ENCODE results near the gene HOTAIR. TPM values are rescaled to one million over a fixed set of nuclear protein-coding genes. Genes with fewer than 3 reads are reported as not detected.
A peak's percentile ranks its signal among the peaks of the same experiment; 100 is the strongest.

The HOTAIR gene
- total RNA-seq, 2 experiments from 2014 or later: not detected

DNA sequence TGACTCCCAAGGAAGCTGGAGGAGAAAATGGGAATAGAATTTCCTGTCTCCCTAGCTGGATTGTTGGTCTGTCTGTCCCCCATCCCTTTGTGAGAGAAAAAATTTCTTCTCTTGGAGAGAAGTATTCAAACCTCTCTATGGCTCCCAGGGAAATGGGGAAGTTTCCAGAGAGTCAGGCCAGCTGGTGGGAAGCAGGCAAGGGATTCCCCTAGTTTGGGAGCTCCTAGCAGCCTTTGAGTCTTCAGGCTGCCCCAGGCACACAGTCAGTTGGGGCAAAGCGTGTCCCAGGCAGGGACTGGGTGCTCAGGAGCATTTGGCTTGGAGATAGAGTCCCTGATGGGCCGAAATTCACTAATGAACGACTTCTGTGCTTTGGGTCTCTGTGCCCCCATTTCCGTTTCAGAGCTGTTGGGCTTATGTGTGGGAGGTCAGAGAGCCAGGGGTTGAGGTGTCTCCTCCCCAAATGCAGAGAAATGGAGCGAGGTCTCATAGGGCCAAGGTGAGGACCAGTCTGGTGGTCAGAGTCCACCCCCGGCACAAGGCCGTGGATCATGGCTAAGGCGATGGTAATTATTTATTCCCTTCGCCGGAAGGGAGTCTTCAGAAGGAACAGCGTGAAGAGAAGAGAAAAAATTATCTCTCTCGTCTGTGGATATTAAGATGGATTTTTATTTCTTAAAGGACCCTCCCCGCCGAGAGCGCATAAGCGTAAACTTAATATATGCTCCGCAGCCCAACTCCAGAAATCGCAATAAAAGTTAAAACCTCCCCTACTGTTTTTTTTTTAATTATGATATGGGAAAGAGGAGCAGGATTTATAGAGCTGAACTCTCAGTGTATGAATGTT is 18.6 kb upstream of the HOTAIR start:
- H3K4me3 Mint-ChIP-seq: no peak overlapping the region
- DNase-seq: no peak
- H3K9me3 Mint-ChIP-seq: no peaks in the 10 kb centered on the region
- H3K36me3 Mint-ChIP-seq: peaks cover 2% of the 10 kb centered on the region
- no peak for ATAC-seq (ENCODE audit: low read depth)
- H3K27me3 Mint-ChIP-seq: peaks cover 100% of the 10 kb centered on the region
- POLR2A ChIA-PET: no interaction called here
- H3K4me1 Mint-ChIP-seq: peaks cover 29% of the 10 kb centered on the region
- H3K27ac Mint-ChIP-seq: peak overlapping the region; percentile 23

DNA sequence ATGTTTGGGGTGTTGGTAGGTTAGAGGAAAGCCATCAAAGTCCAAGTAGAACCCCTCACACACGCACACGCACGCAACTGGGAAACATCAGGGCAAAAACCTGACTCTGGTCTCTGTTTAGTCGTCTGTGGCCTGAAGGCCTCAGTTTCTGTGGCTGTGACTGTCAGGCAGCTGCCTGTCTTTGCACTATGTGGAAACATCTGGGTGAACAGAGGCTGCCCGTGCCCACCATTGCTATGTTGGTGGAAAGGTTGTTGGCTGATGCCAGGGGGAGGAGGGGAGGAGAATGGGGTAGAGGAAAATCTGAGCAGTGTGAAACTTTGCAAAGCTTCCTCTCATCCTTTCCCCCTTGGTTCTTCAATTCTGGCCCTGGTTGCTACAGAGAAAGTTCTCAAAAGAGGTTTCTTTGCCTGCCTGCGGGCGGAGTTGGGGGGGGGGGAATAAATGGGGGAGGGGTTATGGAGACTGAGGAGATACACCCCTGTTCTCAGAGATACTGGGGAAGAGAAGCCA is 17.7 kb upstream of the HOTAIR start:
- no peak for DNase-seq
- POLR2A ChIA-PET: no interaction called here
- H3K36me3 Mint-ChIP-seq: peaks cover 2% of the 10 kb centered on the region
- no peak for ATAC-seq (ENCODE audit: low read depth)
- no peaks in the 10 kb centered on the region for H3K9me3 Mint-ChIP-seq
- H3K4me3 Mint-ChIP-seq: no peak overlapping the region
- H3K27ac Mint-ChIP-seq: no peak overlapping the region
- peaks cover 31% of the 10 kb centered on the region for H3K4me1 Mint-ChIP-seq
- H3K27me3 Mint-ChIP-seq: peaks cover 100% of the 10 kb centered on the region

GRCh38 chr12:53991077-53991460 is 16.3 kb upstream of the HOTAIR start:
- H3K27ac Mint-ChIP-seq: no peak overlapping the region
- peaks cover 28% of the 10 kb centered on the region for H3K4me1 Mint-ChIP-seq
- DNase-seq: no peak
- H3K36me3 Mint-ChIP-seq: peaks cover 2% of the 10 kb centered on the region
- POLR2A ChIA-PET: no interaction called here
- H3K27me3 Mint-ChIP-seq: peaks cover 100% of the 10 kb centered on the region
- no peaks in the 10 kb centered on the region for H3K9me3 Mint-ChIP-seq
- ATAC-seq (ENCODE audit: low read depth): no peak
- no peak overlapping the region for H3K4me3 Mint-ChIP-seq

DNA sequence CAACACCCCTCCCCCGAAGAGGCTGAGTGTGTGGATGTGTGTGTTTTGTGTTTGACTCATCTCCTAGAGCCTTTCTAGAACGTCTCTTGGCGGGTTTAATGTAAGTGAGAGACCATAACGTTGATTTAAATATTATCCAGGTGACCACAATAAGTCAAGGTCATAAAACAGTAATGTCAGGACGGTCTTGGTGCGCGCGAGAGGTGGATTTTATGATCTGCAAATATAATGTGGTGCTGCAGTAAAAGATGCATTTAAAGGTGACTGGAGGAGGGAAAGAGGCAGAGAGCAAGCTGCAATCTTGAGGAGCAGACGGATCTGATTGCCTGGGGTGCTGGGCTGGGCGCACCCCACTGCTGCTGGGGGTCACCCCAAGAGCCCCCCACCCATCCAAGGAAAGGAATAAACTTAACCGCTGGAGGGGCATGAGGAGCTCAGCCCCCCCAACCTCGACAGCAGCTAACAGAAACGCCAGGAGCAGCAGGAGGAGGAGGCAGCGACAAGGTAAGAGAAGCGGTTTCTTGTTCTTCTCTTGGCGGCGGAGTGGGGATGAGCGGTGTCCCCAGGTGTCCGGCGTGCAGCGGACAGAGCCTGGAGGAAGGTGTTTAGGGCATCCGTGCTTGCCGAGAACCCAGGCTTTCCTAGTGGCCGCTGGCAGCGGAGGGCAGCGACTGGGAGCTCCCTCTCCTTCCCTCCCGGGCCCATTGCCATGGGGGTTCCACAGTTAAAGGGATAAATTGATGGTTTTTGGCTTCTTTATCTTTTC is 15.7 kb upstream of the HOTAIR start:
- Mint-ChIP-seq H3K4me3 (no peak overlapping the region), H3K27me3 (peaks cover 97% of the 10 kb centered on the region), H3K9me3 (no peaks in the 10 kb centered on the region), H3K27ac (no peak overlapping the region), H3K36me3 (no peaks in the 10 kb centered on the region), H3K4me1 (peaks cover 28% of the 10 kb centered on the region)
- DNase-seq (no peak), ATAC-seq (ENCODE audit: low read depth) (no peak)
- POLR2A ChIA-PET: no interaction called here

GRCh38 chr12:53989227-53990113 is 14.7 kb upstream of the HOTAIR start:
- Mint-ChIP-seq H3K4me3 (peak overlapping the region; percentile 44), H3K27me3 (peaks cover 97% of the 10 kb centered on the region), H3K27ac (no peak overlapping the region), H3K36me3 (no peaks in the 10 kb centered on the region), H3K9me3 (no peaks in the 10 kb centered on the region), H3K4me1 (peaks cover 29% of the 10 kb centered on the region)
- ATAC-seq (ENCODE audit: low read depth): peak; percentile 31
- DNase-seq: no peak
- POLR2A ChIA-PET: no interaction called here

- H3K27ac Mint-ChIP-seq: no peak overlapping the region
- no peak for ATAC-seq (ENCODE audit: low read depth)
- POLR2A ChIA-PET: no interaction called here
- DNase-seq: no peak
- H3K4me1 Mint-ChIP-seq: peaks cover 24% of the 10 kb centered on the region
- no peaks in the 10 kb centered on the region for H3K36me3 Mint-ChIP-seq
- H3K4me3 Mint-ChIP-seq: peak overlapping the region; percentile 44
- H3K9me3 Mint-ChIP-seq: no peaks in the 10 kb centered on the region
- peaks cover 95% of the 10 kb centered on the region for H3K27me3 Mint-ChIP-seq
Observed at GRCh38 chr12:53988541-53989226, 13.9 kb upstream of the HOTAIR start.

- Mint-ChIP-seq H3K9me3 (no peaks in the 10 kb centered on the region), H3K27ac (no peak overlapping the region)
Observed at GRCh38 chr12:53987787-53988230, 13.1 kb upstream of the HOTAIR start.

DNA sequence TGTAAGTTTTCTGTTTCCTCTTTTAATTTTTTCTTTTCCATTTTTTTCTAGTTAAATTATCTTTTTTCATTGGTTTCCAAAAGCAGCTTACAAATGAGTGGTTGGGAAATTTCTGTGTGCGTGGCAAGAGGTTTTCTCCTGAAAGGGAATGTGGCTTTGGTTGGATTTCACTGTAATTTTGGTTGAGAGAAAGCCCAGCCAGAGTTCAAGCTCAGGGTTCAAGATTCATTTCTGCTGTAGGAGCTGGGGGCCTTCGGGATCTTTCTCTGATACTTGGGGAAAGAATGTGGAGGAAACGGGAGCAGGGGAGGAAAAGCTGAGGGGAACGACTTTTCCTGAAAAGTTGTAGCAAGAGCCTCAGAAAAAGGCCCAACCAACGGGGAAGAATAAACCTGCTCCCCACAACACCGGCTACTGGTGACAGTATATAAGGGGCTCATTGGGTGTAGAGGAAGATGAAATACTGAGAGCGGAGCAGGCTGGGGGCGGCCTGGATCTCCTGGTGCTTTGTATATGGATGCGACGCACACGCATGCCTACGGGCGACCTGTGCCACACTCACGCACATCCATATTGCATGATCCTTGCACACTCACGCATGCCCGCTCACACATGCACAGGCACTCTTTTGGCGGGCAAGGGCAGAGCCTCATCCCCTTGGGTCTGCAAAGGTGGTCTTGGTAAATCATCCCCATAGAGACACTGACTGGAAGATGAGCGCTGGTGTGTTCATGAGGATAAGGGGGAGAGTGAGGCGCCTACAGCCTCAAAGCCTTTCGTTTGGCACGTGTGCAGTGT is 12.1 kb upstream of the HOTAIR start:
- no peaks in the 10 kb centered on the region for H3K9me3 Mint-ChIP-seq
- POLR2A ChIA-PET: no interaction called here
- ATAC-seq (ENCODE audit: low read depth) (no peak), DNase-seq (no peak)
- H3K4me1 Mint-ChIP-seq: peaks cover 27% of the 10 kb centered on the region
- H3K27ac Mint-ChIP-seq: no peak overlapping the region
- H3K27me3 Mint-ChIP-seq: peaks cover 95% of the 10 kb centered on the region
- no peaks in the 10 kb centered on the region for H3K36me3 Mint-ChIP-seq
- no peak overlapping the region for H3K4me3 Mint-ChIP-seq

More at GRCh38 chr12:53987787-53988230, 13.1 kb upstream of the HOTAIR start:
- DNase-seq (no peak), ATAC-seq (ENCODE audit: low read depth) (no peak)
- Mint-ChIP-seq H3K36me3 (no peaks in the 10 kb centered on the region), H3K4me3 (no peak overlapping the region), H3K27me3 (peaks cover 95% of the 10 kb centered on the region), H3K4me1 (peaks cover 27% of the 10 kb centered on the region)
- POLR2A ChIA-PET: interaction anchor here (0.7 kb wide), 1 partner anchor 202 kb away, joined by 3 read pairs; no protein-coding TSS in a partner anchor

- no peaks in the 10 kb centered on the region for H3K9me3 Mint-ChIP-seq
- ATAC-seq (ENCODE audit: low read depth) (no peak), DNase-seq (no peak)
- peaks cover 27% of the 10 kb centered on the region for H3K4me1 Mint-ChIP-seq
- POLR2A ChIA-PET: no interaction called here
- H3K27me3 Mint-ChIP-seq: peaks cover 95% of the 10 kb centered on the region
- H3K27ac Mint-ChIP-seq: no peak overlapping the region
- H3K4me3 Mint-ChIP-seq: no peak overlapping the region
- H3K36me3 Mint-ChIP-seq: no peaks in the 10 kb centered on the region
Observed at GRCh38 chr12:53985994-53986685, 11.4 kb upstream of the HOTAIR start.

GRCh38 chr12:53985692-53985993 is 10.9 kb upstream of the HOTAIR start:
- ATAC-seq (ENCODE audit: low read depth): no peak
- Mint-ChIP-seq H3K9me3 (no peaks in the 10 kb centered on the region), H3K4me1 (peaks cover 27% of the 10 kb centered on the region), H3K27ac (no peak overlapping the region), H3K4me3 (peak overlapping the region; percentile 22), H3K36me3 (no peaks in the 10 kb centered on the region), H3K27me3 (peaks cover 95% of the 10 kb centered on the region)
- POLR2A ChIA-PET: no interaction called here
- no peak for DNase-seq

DNA sequence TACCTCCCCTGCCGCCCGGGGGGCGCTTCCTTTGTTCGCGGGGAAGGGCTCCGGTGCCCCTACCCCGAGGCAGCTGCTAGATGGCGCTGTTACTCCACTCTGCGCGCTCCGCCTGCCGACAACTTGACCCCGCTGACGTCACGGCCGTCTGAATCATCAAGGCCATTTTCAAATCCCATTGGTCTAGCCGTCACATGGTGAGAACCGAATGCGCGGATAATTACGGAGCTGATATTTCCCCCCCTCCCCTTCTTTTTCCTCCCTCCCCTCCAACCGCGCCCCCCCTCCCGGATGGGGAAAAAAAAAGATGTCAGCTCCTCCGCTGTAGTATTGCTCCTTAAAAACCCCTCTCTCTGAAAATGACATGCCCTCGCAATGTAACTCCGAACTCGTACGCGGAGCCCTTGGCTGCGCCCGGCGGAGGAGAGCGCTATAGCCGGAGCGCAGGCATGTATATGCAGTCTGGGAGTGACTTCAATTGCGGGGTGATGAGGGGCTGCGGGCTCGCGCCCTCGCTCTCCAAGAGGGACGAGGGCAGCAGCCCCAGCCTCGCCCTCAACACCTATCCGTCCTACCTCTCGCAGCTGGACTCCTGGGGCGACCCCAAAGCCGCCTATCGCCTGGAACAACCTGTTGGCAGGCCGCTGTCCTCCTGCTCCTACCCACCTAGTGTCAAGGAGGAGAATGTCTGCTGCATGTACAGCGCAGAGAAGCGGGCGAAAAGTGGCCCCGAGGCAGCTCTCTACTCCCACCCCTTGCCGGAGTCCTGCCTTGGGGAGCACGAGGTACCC is 10.3 kb upstream of the HOTAIR start, which contains the start of gene HOXC10:
Gene HOXC10, plus strand, starts transcription at position 246 of the 791 bp plus-strand sequence. Its CDS starts 114 bp downstream, at position 360.
- Mint-ChIP-seq H3K36me3 (no peaks in the 10 kb centered on the region), H3K27ac (peak within 1 kb of the TSS; percentile 72), H3K4me1 (peaks cover 27% of the 10 kb centered on the region), H3K9me3 (no peaks in the 10 kb centered on the region), H3K27me3 (peaks cover 95% of the 10 kb centered on the region), H3K4me3 (peak within 1 kb of the TSS; percentile 73)
- DNase-seq (peak; percentile 80), ATAC-seq (ENCODE audit: low read depth) (peak; percentile 48)
- POLR2A ChIA-PET: no interaction called here
